ENCODE results near the gene BUB3. TPM values are rescaled to one million over a fixed set of nuclear protein-coding genes. Genes with fewer than 3 reads are reported as not detected.
A peak's percentile ranks its signal among the peaks of the same experiment; 100 is the strongest.

The BUB3 gene
- total and polyA plus RNA-seq, 2 of the 13 experiments (the other 11 are each of a cell fraction or from before 2014, with no cell fraction given), result 174 to 188 TPM

- peak; percentile 45 for TF ChIP-seq ZNF407 (CRISPR knock-in tag; IDR thresholded peaks at IDR 0.05; ENCODE audit: not compliant biosample characterization)
- TF ChIP-seq ZFAT (CRISPR knock-in tag; conservative IDR thresholded peaks at IDR 0.05), result no peak
- no peak for TF ChIP-seq CREB3 (CRISPR knock-in tag; IDR thresholded peaks at IDR 0.05)
- TF ChIP-seq CAMTA2 (CRISPR knock-in tag; IDR thresholded peaks at IDR 0.05; ENCODE audit: borderline replicate concordance), result no peak
- TF ChIP-seq MLX (CRISPR knock-in tag; IDR thresholded peaks at IDR 0.05), result no peak
- peak; percentile 78 for TF ChIP-seq SOX13 (IDR thresholded peaks at IDR 0.05)
- TF ChIP-seq SOX13 (CRISPR knock-in tag; conservative IDR thresholded peaks at IDR 0.05 in 1 of 2, IDR thresholded peaks at IDR 0.05 in 1 of 2), result peak in 1 of 2 experiments; percentile 84; a peak in 2 of 4 replicates
- no peak for TF ChIP-seq RAD51 (IDR thresholded peaks at IDR 0.05; ENCODE audit: borderline replicate concordance)
- TF ChIP-seq NCOA5 (CRISPR knock-in tag; IDR thresholded peaks at IDR 0.05), result no peak
- 0 out of 2 replicates have a peak, but pooled peaks have one; percentile 63 for TF ChIP-seq ZNF441 (CRISPR knock-in tag; IDR thresholded peaks at IDR 0.05; ENCODE audit: borderline replicate concordance)
- TF ChIP-seq ZFP90 (CRISPR knock-in tag; IDR thresholded peaks at IDR 0.05; ENCODE audit: borderline replicate concordance), result no peak
- no peak for TF ChIP-seq ZNF326 (CRISPR knock-in tag; IDR thresholded peaks at IDR 0.05; ENCODE audit: borderline replicate concordance)
- peak; percentile 64 for TF ChIP-seq GABPB1 (CRISPR knock-in tag; IDR thresholded peaks at IDR 0.05)
- TF ChIP-seq CCAR2 (optimal IDR thresholded peaks at IDR 0.05; ENCODE audit: low read depth, low read length), result no peak
- TF ChIP-seq HDAC1 (CRISPR knock-in tag; IDR thresholded peaks at IDR 0.05), result peak; percentile 62
- TF ChIP-seq ZNF589 (CRISPR knock-in tag; conservative IDR thresholded peaks at IDR 0.05), result no peak
- no peak for TF ChIP-seq BCLAF1 (IDR thresholded peaks at IDR 0.05)
These were observed 14.6 kb upstream of the BUB3 start (continued) for GRCh38 chr10:123139521-123140163.

Data from HepG2 (cell line).